22Rv1 (cell line): Measurements from ENCODE around the gene PHGDH.

Experiments
- ZFX ChIP-seq: fragments of 450-650 bp; IDR thresholded peaks from 2 replicates; pipeline ENCODE4 v1.6.1; 2017; ENCODE audit warnings: antibody characterized with exemption, borderline replicate concordance
- TF ChIP-seq, protein P1 (sequence below): fragments of 450-650 bp; IDR thresholded peaks from 2 replicates; pipeline ENCODE4 v1.5.1; 2017; ENCODE audit warnings: mild to moderate bottlenecking

DNA sequence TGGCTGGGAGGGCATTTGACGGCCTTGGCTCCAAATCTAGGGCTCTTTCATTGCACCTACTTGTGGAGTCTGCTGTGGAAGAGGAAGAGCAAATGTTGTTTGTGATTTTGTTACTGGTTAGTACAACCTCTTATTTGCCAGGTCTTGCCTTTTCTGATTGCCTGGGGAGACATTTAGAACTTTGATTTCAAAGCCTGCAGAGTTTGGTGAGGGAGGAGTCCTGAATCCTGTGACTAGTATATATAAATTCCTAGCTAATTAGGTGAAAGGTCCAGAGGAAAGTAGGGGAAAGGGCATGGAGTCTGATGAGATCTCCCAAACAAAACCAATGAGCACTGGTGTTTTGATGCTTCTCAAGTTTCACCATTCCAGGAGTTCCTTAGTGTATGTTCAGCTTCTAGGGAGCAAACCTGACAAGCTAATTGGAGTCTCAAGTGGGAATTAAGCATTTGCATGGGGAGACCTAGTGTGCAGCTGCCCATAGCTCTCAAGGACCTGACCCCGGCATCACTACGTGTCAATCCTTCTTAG lies 62.0 kb downstream of the PHGDH start:
- TF ChIP-seq, protein P1, sequence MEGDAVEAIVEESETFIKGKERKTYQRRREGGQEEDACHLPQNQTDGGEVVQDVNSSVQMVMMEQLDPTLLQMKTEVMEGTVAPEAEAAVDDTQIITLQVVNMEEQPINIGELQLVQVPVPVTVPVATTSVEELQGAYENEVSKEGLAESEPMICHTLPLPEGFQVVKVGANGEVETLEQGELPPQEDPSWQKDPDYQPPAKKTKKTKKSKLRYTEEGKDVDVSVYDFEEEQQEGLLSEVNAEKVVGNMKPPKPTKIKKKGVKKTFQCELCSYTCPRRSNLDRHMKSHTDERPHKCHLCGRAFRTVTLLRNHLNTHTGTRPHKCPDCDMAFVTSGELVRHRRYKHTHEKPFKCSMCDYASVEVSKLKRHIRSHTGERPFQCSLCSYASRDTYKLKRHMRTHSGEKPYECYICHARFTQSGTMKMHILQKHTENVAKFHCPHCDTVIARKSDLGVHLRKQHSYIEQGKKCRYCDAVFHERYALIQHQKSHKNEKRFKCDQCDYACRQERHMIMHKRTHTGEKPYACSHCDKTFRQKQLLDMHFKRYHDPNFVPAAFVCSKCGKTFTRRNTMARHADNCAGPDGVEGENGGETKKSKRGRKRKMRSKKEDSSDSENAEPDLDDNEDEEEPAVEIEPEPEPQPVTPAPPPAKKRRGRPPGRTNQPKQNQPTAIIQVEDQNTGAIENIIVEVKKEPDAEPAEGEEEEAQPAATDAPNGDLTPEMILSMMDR, result no peak
- TF ChIP-seq ZFX, result no peak
